Measurements from ENCODE around the gene MED14. TPM values are rescaled to one million over a fixed set of nuclear protein-coding genes. Genes with fewer than 3 reads are reported as not detected.

MED14 gene
- total and polyA plus RNA-seq, 10 of the 15 experiments (the other 5 are each of a cell fraction or from before 2014, with no cell fraction given), result 8.8 to 99.4 (median 29.4) TPM

DNA sequence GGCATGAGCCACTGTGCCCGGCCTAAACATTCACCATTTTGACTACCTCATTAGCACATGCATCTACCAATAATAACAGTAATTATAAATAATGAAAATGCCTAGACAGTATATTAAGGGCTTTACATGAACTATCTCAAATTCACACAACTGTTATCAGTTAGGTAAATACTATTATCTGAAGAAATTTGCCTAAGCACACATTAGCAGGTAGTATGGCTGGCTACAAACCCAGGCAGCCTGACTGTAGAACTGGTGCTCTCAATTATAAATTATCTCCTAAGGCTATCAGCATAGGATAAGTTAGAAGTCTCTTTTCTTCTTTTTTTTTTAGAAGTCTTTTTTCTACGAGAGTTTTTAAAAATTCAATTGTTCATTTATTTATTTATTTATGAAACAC is 73.9 kb downstream of the MED14 start:
- DNase-seq (ENCODE audit: low read depth, low spot score) (no peak), ATAC-seq (no peak), FAIRE-seq (no peak)
- TF ChIP-seq RAD21 (IDR thresholded peaks at IDR 0.05; ENCODE audit: insufficient read depth, low read depth, low read length), result no peak
- no peak for TF ChIP-seq ZBED1 (IDR thresholded peaks at IDR 0.05; ENCODE audit: borderline replicate concordance)
- Histone ChIP-seq H3K4me2 (ENCODE audit: control insufficient read depth, insufficient read depth) (no peak overlapping the region), H3K27me3 (replicated peaks in 1 of 2; ENCODE audit: control insufficient read depth in 2 of 2, insufficient read depth in 2 of 2, low read length in 1 of 2) (no peaks in the 10 kb centered on the region), H3K4me1 (ENCODE audit: control insufficient read depth, insufficient read depth, low read length) (no peaks in the 10 kb centered on the region; the same call in 1 of the 2 replicates), H2AFZ (ENCODE audit: control insufficient read depth, low read depth, low read length) (no peak overlapping the region), H3K27ac (ENCODE audit: control insufficient read depth, insufficient read depth) (no peak overlapping the region), H3K4me3 (no peak overlapping the region), H3K9ac (ENCODE audit: control insufficient read depth, insufficient read depth, low read length) (no peak overlapping the region), H3K36me3 (ENCODE audit: control insufficient read depth in 2 of 2, insufficient read depth in 2 of 2, low read length in 1 of 2) (peaks cover 1 to 17% of the 10 kb centered on the region in 2 experiments), H3K79me2 (ENCODE audit: control insufficient read depth, insufficient read depth, low read length) (no peaks in the 10 kb centered on the region), H3K9me3 (replicated peaks; ENCODE audit: control insufficient read depth, insufficient read depth, low read length) (no peaks in the 10 kb centered on the region), H4K20me1 (ENCODE audit: control insufficient read depth, insufficient read depth) (no peaks in the 10 kb centered on the region)
- no TSS peak for BruUV-seq (replicated peaks)
- 100% methylated on average over 2 of the region's 2 CpGs for whole genome bisulfite sequencing (ENCODE audit: insufficient coverage, insufficient replicate concordance, low lambda C conversion rate, missing lambda C conversion rate)
- ChIA-PET SMC1A (ENCODE audit: uncharacterized antibody, unreplicated experiment) (interaction anchor here (1.2 to 2.4 kb wide), 2 partner anchors 10 to 121 kb away, joined by 5 to 11 read pairs; no protein-coding TSS in a partner anchor), CTCF (interaction anchor here (1.0 to 2.1 kb wide), 2 partner anchors 9 to 133 kb away, joined by 4 to 9 read pairs; no protein-coding TSS in a partner anchor), RAD21 (ENCODE audit: unreplicated experiment) (no interaction called here), POLR2A (no interaction called here)
- in situ Hi-C loops (cut with MboI) (no loop called here), intact Hi-C loops (cut with micrococcal nuclease; ENCODE audit: unreplicated experiment) (loop anchor here (5.0 kb wide), 1 partner anchor 76 kb away; the partner anchor contains the start of gene MED14)

DNA sequence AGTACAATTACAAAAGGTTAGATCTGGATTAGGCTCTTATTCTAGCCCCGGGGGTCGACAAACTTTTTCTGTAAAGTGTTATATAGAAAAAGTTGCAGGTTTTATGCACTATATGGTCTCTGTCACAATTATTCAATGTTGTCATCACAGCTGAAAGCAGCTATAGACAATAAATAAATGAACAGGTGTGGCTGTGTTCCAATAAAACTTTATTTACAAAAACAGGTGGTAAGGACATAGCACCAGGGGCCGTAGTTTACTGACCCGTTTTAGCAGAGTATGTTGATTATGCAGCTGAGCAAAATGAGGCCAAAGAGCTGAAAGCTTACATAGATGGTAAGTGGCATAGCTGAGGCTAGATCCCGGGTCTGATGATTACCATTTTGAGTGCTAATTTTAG is 75.0 kb downstream of the MED14 start:
- DNase-seq (ENCODE audit: low read depth, low spot score), result no peak
- no peaks in the 10 kb centered on the region for H4K20me1 ChIP-seq (ENCODE audit: control insufficient read depth, insufficient read depth)
- ChIA-PET SMC1A (ENCODE audit: uncharacterized antibody, unreplicated experiment) (interaction anchor here (2.4 kb wide), 1 partner anchor 9 kb away, joined by 11 read pairs; no protein-coding TSS in a partner anchor), CTCF (interaction anchor here (1.4 to 2.1 kb wide), 3 partner anchors 9 to 134 kb away, joined by 3 to 4 read pairs (median 3); no protein-coding TSS in a partner anchor), RAD21 (ENCODE audit: unreplicated experiment) (no interaction called here), POLR2A (no interaction called here)
- H3K9me3 ChIP-seq (replicated peaks; ENCODE audit: control insufficient read depth, insufficient read depth, low read length), result no peaks in the 10 kb centered on the region
- in situ Hi-C loops (cut with MboI), result no loop called here
- TF ChIP-seq NRF1 (conservative IDR thresholded peaks at IDR 0.05; ENCODE audit: low read depth, low read length), result no peak
- TF ChIP-seq, protein P1, sequence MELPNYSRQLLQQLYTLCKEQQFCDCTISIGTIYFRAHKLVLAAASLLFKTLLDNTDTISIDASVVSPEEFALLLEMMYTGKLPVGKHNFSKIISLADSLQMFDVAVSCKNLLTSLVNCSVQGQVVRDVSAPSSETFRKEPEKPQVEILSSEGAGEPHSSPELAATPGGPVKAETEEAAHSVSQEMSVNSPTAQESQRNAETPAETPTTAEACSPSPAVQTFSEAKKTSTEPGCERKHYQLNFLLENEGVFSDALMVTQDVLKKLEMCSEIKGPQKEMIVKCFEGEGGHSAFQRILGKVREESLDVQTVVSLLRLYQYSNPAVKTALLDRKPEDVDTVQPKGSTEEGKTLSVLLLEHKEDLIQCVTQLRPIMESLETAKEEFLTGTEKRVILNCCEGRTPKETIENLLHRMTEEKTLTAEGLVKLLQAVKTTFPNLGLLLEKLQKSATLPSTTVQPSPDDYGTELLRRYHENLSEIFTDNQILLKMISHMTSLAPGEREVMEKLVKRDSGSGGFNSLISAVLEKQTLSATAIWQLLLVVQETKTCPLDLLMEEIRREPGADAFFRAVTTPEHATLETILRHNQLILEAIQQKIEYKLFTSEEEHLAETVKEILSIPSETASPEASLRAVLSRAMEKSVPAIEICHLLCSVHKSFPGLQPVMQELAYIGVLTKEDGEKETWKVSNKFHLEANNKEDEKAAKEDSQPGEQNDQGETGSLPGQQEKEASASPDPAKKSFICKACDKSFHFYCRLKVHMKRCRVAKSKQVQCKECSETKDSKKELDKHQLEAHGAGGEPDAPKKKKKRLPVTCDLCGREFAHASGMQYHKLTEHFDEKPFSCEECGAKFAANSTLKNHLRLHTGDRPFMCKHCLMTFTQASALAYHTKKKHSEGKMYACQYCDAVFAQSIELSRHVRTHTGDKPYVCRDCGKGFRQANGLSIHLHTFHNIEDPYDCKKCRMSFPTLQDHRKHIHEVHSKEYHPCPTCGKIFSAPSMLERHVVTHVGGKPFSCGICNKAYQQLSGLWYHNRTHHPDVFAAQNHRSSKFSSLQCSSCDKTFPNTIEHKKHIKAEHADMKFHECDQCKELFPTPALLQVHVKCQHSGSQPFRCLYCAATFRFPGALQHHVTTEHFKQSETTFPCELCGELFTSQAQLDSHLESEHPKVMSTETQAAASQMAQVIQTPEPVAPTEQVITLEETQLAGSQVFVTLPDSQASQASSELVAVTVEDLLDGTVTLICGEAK (IDR thresholded peaks at IDR 0.05; ENCODE audit: borderline replicate concordance), result peak; percentile 77
- H3K4me1 ChIP-seq (ENCODE audit: control insufficient read depth, insufficient read depth, low read length), result no peaks in the 10 kb centered on the region; the same call in 1 of the 2 replicates
- FAIRE-seq, result no peak
- ATAC-seq, result no peak
- no peaks in the 10 kb centered on the region for H3K27me3 ChIP-seq (replicated peaks in 1 of 2; ENCODE audit: control insufficient read depth in 2 of 2, insufficient read depth in 2 of 2, low read length in 1 of 2)
- no TSS peak for BruUV-seq (replicated peaks)
- H3K36me3 ChIP-seq (ENCODE audit: control insufficient read depth in 2 of 2, insufficient read depth in 2 of 2, low read length in 1 of 2), result peaks cover 0 to 17% of the 10 kb centered on the region in 2 experiments
- intact Hi-C loops (cut with micrococcal nuclease; ENCODE audit: unreplicated experiment), result loop anchor here (5.0 kb wide), 1 partner anchor 77 kb away; the partner anchor contains the start of gene MED14
- H2AFZ ChIP-seq (ENCODE audit: control insufficient read depth, low read depth, low read length), result no peak overlapping the region
- no peak overlapping the region for H3K4me2 ChIP-seq (ENCODE audit: control insufficient read depth, insufficient read depth)
- no peak overlapping the region for H3K4me3 ChIP-seq
- H3K27ac ChIP-seq (ENCODE audit: control insufficient read depth, insufficient read depth), result no peak overlapping the region
- H3K79me2 ChIP-seq (ENCODE audit: control insufficient read depth, insufficient read depth, low read length), result no peaks in the 10 kb centered on the region
- no peak overlapping the region for H3K9ac ChIP-seq (ENCODE audit: control insufficient read depth, insufficient read depth, low read length)
- 98% methylated on average over 5 of the region's 5 CpGs for WGBS (ENCODE audit: insufficient coverage, insufficient replicate concordance, low lambda C conversion rate, missing lambda C conversion rate)

Measured in GM12878 (cell line).